Liver (tissue), 9 donors: ENCODE measurements around the gene TM9SF4. TPM values are rescaled to one million over a fixed set of nuclear protein-coding genes. Genes with fewer than 3 reads are reported as not detected.

Source experiments
- DNase-seq: peaks from one replicate; pipeline ENCODE4 v3.0.0-alpha.2; 2017; ENCODE audit warnings: low spot score
- H3K27ac ChIP-seq, 2 donors: one replicate each; pipeline ENCODE4 v1.7.0; 2013; ENCODE audit warnings: inconsistent platforms in 2 of 2, low read length in 2 of 2, control low read depth in 1 of 2, low read depth in 1 of 2, mild to moderate bottlenecking in 1 of 2
- H3K27me3 ChIP-seq, 4 donors: one replicate each; pipeline versions ENCODE4 v1.6.1 to v1.7.0; 2013; ENCODE audit warnings: low read length in 3 of 4, inconsistent platforms in 1 of 4, mild to moderate bottlenecking in 1 of 4, moderate library complexity in 1 of 4; ENCODE audit not compliant: control insufficient read depth in 4 of 4, insufficient read depth in 4 of 4
- H3K36me3 ChIP-seq, 4 donors: one replicate each; pipeline versions ENCODE4 v1.6.1 to v1.7.0; 2013; ENCODE audit warnings: low read length in 3 of 4, mild to moderate bottlenecking in 3 of 4, low read depth in 1 of 4, moderate library complexity in 1 of 4; ENCODE audit not compliant: control insufficient read depth in 4 of 4, insufficient read depth in 3 of 4
- H3K4me1 ChIP-seq, 4 donors: one replicate each; pipeline versions ENCODE4 v1.6.1 to v1.7.0; 2013; ENCODE audit warnings: low read length in 3 of 4, mild to moderate bottlenecking in 3 of 4, moderate library complexity in 1 of 4; ENCODE audit not compliant: control insufficient read depth in 4 of 4, insufficient read depth in 4 of 4
- H3K4me3 ChIP-seq, 3 donors: one replicate each; pipeline versions ENCODE4 v1.6.1 to v1.7.0; 2013; ENCODE audit warnings: low read length in 3 of 3, control low read depth in 1 of 3, low read depth in 1 of 3, mild to moderate bottlenecking in 1 of 3
- H3K9ac ChIP-seq, 2 donors: one replicate each; pipeline ENCODE4 v1.7.0; 2013; ENCODE audit warnings: low read length in 2 of 2, mild to moderate bottlenecking in 2 of 2, moderate library complexity in 2 of 2, control low read depth in 1 of 2, low read depth in 1 of 2
- H3K9me3 ChIP-seq, 4 donors: one replicate each; pipeline versions ENCODE4 v1.6.1 to v1.7.0; 2013; ENCODE audit warnings: low read length in 3 of 4; ENCODE audit not compliant: control insufficient read depth in 4 of 4
- ATF3 ChIP-seq: IDR thresholded peaks from 2 replicates; pipeline ENCODE4 v1.6.1; 2016; ENCODE audit warnings: antibody characterized with exemption
- EGR1 ChIP-seq, 2 donors: IDR thresholded peaks; 2 replicates each; pipeline ENCODE4 v1.6.1; 2016 to 2018; ENCODE audit warnings: antibody characterized with exemption in 2 of 2, low read depth in 2 of 2
- FOXA1 ChIP-seq: IDR thresholded peaks from 2 replicates; pipeline ENCODE4 v1.6.1; 2016; ENCODE audit warnings: antibody characterized with exemption
- FOXA2 ChIP-seq: IDR thresholded peaks from 2 replicates; pipeline ENCODE4 v1.6.1; 2016; ENCODE audit warnings: antibody characterized with exemption
- GABPA ChIP-seq, 2 donors: IDR thresholded peaks in 1 of 2; conservative IDR thresholded peaks in 1 of 2; 2 replicates each; pipeline ENCODE4 v1.6.1; 2016; ENCODE audit warnings: antibody characterized with exemption in 2 of 2, mild to moderate bottlenecking in 1 of 2, moderate library complexity in 1 of 2
- HNF4A ChIP-seq, 2 donors: conservative IDR thresholded peaks; 2 replicates each; pipeline ENCODE4 v1.6.1; 2016; ENCODE audit warnings: antibody characterized with exemption in 2 of 2, mild to moderate bottlenecking in 2 of 2
- HNF4G ChIP-seq: IDR thresholded peaks from 2 replicates; pipeline ENCODE4 v1.6.1; 2016; ENCODE audit warnings: antibody characterized with exemption
- JUND ChIP-seq, 2 donors: IDR thresholded peaks; 2 replicates each; pipeline ENCODE4 v1.6.1; 2016; ENCODE audit warnings: antibody characterized with exemption in 2 of 2
- NR2F2 ChIP-seq: IDR thresholded peaks from 2 replicates; pipeline ENCODE4 v1.6.1; 2016; ENCODE audit warnings: antibody characterized with exemption
- RAD21 ChIP-seq, 2 donors: IDR thresholded peaks; 2 replicates each; pipeline ENCODE4 v1.6.1; 2016; ENCODE audit warnings: antibody characterized with exemption in 2 of 2, mild to moderate bottlenecking in 2 of 2
- RXRA ChIP-seq, 2 donors: IDR thresholded peaks; 2 replicates each; pipeline ENCODE4 v1.6.1; 2017 to 2018; ENCODE audit warnings: antibody characterized with exemption in 2 of 2, mild to moderate bottlenecking in 1 of 2
- SP1 ChIP-seq: IDR thresholded peaks from 2 replicates; pipeline ENCODE4 v1.6.1; 2018; ENCODE audit warnings: antibody characterized with exemption, mild to moderate bottlenecking
- TAF1 ChIP-seq: conservative IDR thresholded peaks from 2 replicates; pipeline ENCODE4 v1.6.1; 2016; ENCODE audit warnings: antibody characterized with exemption, mild to moderate bottlenecking
- YY1 ChIP-seq: IDR thresholded peaks from 2 replicates; pipeline ENCODE4 v1.6.1; 2016; ENCODE audit warnings: antibody characterized with exemption, mild to moderate bottlenecking
- ZBTB33 ChIP-seq: IDR thresholded peaks from 2 replicates; pipeline ENCODE4 v1.6.1; 2016; ENCODE audit warnings: antibody characterized with exemption
- WGBS: extraction: QIAGEN DNeasy Blood & Tissue Kit; methylation state at CpG from one replicate; pipeline ENCODE4 v1.1.7; 2013; 5-methylcytosine and 5-hydroxymethylcytosine counted together
- polyA plus RNA-seq, 2 donors: library from polyadenylated mRNA; stranded (reverse) in 1 of 2; unstranded in 1 of 2; fragments of 200-250 nt in 1 of 2; fragments of >200 nt in 1 of 2; fragmentation: Nextera tagmentation in 1 of 2; extraction: Ambion mirVana in 1 of 2; gene quantifications; one replicate each; pipeline versions ENCODE4 v1.2.1 to v1.2.3, GENCODE V29; 2013 to 2015
- total RNA-seq, 2 donors: library from RNA; depleted of rRNA; stranded (reverse); fragments of >200 nt; gene quantifications; one replicate each; pipeline ENCODE4 v1.2.3, GENCODE V29; 2014
- TF ChIP-seq, protein P1 (sequence below): IDR thresholded peaks from 2 replicates; pipeline ENCODE4 v1.6.1; 2016; ENCODE audit warnings: antibody characterized with exemption
- TF ChIP-seq, protein P2 (sequence below): fragments of 150-350 bp; IDR thresholded peaks from 2 replicates; pipeline ENCODE4 v1.5.1; 2017; ENCODE audit warnings: improper control_type of control experiment, low read depth, low read length; ENCODE audit not compliant: missing input control
- donor health status: healthy.
- donor health status: healthy.
- donor health status: healthy.
- donor health status: healthy.
- donor health status: healthy.

TM9SF4 gene
- total and polyA plus RNA-seq, 4 donors, result 15.9 to 26.2 (median 22.2) TPM

DNA sequence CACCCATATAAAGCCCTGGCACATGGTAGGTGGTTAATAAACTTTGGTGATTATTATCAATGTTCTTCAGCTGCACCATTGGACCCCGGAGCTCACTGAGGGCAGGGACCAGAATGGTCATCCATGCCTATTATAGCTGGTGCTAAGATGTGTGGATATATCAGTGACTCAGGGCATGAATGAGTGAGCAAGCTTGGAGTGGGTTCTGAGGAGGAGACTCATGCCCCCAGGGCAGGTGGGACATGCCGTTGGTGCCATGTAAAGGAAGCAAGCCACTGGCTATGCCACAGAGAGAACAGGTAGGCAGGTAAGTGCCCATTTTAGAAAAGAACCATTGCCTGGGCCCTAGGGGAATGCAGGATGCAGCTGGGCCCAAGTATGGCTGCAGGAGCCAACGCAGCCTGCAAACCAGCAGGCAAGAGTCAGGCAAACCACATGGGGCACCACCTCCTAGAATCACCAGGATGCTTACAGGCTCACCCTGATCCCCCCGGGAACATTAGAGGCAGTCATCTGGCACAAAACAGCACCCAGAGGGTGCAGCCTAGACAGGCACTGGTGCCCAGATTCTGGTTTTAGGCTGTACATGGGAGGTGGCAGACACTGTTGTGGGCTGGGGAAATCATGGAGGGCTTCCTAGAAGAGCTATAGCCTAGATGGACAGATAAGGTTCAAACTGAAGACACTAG, 74.6 kb downstream of the TM9SF4 start:
- Histone ChIP-seq H3K9me3 (no peaks in the 10 kb centered on the region), H3K36me3 (no peaks in the 10 kb centered on the region), H3K27me3 (no peaks in the 10 kb centered on the region), H3K9ac (no peak overlapping the region), H3K4me1 (no peaks in the 10 kb centered on the region), H3K4me3 (no peak overlapping the region), H3K27ac (no peak overlapping the region)
- TF ChIP-seq RXRA (IDR thresholded peaks at IDR 0.05) (no peak), EGR1 (IDR thresholded peaks at IDR 0.05; ENCODE audit: low read depth in 2 of 2) (no peak), SP1 (no peak), FOXA2 (no peak), NR2F2 (no peak), HNF4G (no peak), ZBTB33 (no peak), RAD21 (IDR thresholded peaks at IDR 0.05) (no peak), HNF4A (conservative IDR thresholded peaks at IDR 0.05) (no peak), GABPA (IDR thresholded peaks at IDR 0.05 in 1 of 2, conservative IDR thresholded peaks at IDR 0.05 in 1 of 2) (no peak), YY1 (no peak), ATF3 (no peak)
- TF ChIP-seq, protein P1, sequence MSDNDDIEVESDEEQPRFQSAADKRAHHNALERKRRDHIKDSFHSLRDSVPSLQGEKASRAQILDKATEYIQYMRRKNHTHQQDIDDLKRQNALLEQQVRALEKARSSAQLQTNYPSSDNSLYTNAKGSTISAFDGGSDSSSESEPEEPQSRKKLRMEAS, result no peak
- TF ChIP-seq, protein P2, sequence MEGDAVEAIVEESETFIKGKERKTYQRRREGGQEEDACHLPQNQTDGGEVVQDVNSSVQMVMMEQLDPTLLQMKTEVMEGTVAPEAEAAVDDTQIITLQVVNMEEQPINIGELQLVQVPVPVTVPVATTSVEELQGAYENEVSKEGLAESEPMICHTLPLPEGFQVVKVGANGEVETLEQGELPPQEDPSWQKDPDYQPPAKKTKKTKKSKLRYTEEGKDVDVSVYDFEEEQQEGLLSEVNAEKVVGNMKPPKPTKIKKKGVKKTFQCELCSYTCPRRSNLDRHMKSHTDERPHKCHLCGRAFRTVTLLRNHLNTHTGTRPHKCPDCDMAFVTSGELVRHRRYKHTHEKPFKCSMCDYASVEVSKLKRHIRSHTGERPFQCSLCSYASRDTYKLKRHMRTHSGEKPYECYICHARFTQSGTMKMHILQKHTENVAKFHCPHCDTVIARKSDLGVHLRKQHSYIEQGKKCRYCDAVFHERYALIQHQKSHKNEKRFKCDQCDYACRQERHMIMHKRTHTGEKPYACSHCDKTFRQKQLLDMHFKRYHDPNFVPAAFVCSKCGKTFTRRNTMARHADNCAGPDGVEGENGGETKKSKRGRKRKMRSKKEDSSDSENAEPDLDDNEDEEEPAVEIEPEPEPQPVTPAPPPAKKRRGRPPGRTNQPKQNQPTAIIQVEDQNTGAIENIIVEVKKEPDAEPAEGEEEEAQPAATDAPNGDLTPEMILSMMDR, result no peak
- 93% methylated on average over 4 of the region's 4 CpGs for WGBS
- no peak for DNase-seq

DNA sequence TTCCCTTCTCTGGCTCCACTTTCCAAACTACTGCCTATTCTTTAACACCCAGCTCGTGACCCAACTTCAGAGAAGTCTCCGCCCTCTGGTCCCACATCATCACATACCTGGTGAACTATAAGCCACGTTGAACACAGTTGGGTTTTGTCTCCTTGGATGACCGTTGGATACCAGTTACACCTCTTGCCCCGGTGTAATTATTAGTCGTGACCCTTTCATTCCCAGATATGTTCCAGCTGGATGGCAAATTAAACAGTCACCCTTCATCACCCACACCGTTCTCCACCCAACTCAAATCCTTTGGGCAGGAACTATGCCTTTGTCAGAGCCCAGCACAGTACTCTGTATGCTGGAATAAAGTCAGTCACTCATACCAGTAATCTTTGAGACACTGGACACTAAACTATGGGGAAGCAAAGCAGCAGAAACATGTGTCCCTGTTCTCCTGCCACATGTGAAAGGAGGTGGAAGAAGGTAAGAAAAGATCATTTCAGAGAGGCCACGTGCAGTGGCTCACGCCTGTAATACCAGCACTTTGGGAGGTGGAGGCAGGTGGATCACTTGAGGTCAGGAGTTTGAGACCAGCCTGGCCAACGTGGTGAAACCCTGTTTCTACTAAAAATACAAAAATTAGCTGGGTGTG, 75.6 kb downstream of the TM9SF4 start:
- no peaks in the 10 kb centered on the region for H3K27me3 ChIP-seq
- no peak for DNase-seq
- no peak overlapping the region for H3K9ac ChIP-seq
- H3K4me1 ChIP-seq, result peaks cover 0 to 9% (median under 1%) of the 10 kb centered on the region in 4 donors
- no peak overlapping the region for H3K4me3 ChIP-seq
- H3K9me3 ChIP-seq, result no peaks in the 10 kb centered on the region
- WGBS, result 88% methylated on average over 10 of the region's 10 CpGs
- no peaks in the 10 kb centered on the region for H3K36me3 ChIP-seq
- H3K27ac ChIP-seq, result no peak overlapping the region
- TF ChIP-seq RAD21 (IDR thresholded peaks at IDR 0.05) (no peak), JUND (IDR thresholded peaks at IDR 0.05) (no peak), FOXA1 (no peak), HNF4A (conservative IDR thresholded peaks at IDR 0.05) (no peak), EGR1 (IDR thresholded peaks at IDR 0.05; ENCODE audit: low read depth in 2 of 2) (no peak), YY1 (no peak), SP1 (no peak), TAF1 (no peak), GABPA (IDR thresholded peaks at IDR 0.05 in 1 of 2, conservative IDR thresholded peaks at IDR 0.05 in 1 of 2) (no peak), FOXA2 (no peak), ZBTB33 (no peak), ATF3 (no peak)
- TF ChIP-seq, protein P2, result no peak
